Mesodermal cell (in vitro differentiated cells): ENCODE measurements around the gene CLMP.

ENCODE experiments used
- H3K27ac ChIP-seq: 2 replicates; pipeline ENCODE4 v1.7.0; 2013; ENCODE audit warnings: mild to moderate bottlenecking, low read depth, low read length, moderate library complexity; ENCODE audit not compliant: severe bottlenecking
- H3K36me3 ChIP-seq: 2 replicates; pipeline ENCODE4 v1.7.1; 2013; ENCODE audit warnings: mild to moderate bottlenecking, low read length, moderate library complexity; ENCODE audit not compliant: control insufficient read depth, insufficient read depth
- H3K4me1 ChIP-seq: one replicate; pipeline ENCODE4 v1.7.1; 2013; ENCODE audit warnings: mild to moderate bottlenecking, low read length; ENCODE audit not compliant: insufficient read depth, control insufficient read depth, poor library complexity, severe bottlenecking
- H3K4me3 ChIP-seq: 2 replicates; pipeline ENCODE4 v1.7.0; 2013; ENCODE audit warnings: low read length, control low read depth, mild to moderate bottlenecking; ENCODE audit not compliant: insufficient read depth, poor library complexity, severe bottlenecking; ENCODE audit errors: extremely low read depth
- H3K9me3 ChIP-seq: 2 replicates; pipeline ENCODE4 v1.7.1; 2013; ENCODE audit warnings: mild to moderate bottlenecking, low read length, moderate library complexity; ENCODE audit not compliant: control insufficient read depth
- WGBS, 2 experiments: methylation state at CpG; one replicate each; pipeline ENCODE4 v1.1.5; 2013; ENCODE audit warnings: missing lambda C conversion rate in 2 of 2; ENCODE audit not compliant: insufficient coverage in 2 of 2; 5-methylcytosine and 5-hydroxymethylcytosine counted together

Gene CLMP

GRCh38 chr11:123035831-123036230, 159.2 kb downstream of the CLMP start:
- Histone ChIP-seq H3K9me3 (no peaks in the 10 kb centered on the region), H3K4me3 (no peak overlapping the region), H3K36me3 (no peaks in the 10 kb centered on the region), H3K27ac (no peak overlapping the region), H3K4me1 (no peaks in the 10 kb centered on the region)
- WGBS, 2 experiments: 93% methylated on average over 8 to 9 of the region's 10 CpGs

GRCh38 chr11:123034597-123034996, 160.5 kb downstream of the CLMP start:
- Histone ChIP-seq H3K9me3 (no peaks in the 10 kb centered on the region), H3K36me3 (no peaks in the 10 kb centered on the region), H3K4me1 (no peaks in the 10 kb centered on the region), H3K4me3 (no peak overlapping the region), H3K27ac (no peak overlapping the region)
- 69 to 91% methylated on average over 5 to 6 of the region's 6 CpGs for WGBS, 2 experiments

- Histone ChIP-seq H3K27ac (no peak overlapping the region), H3K36me3 (no peaks in the 10 kb centered on the region), H3K4me1 (no peaks in the 10 kb centered on the region), H3K9me3 (no peaks in the 10 kb centered on the region), H3K4me3 (no peak overlapping the region)
- WGBS, 2 experiments: 65 to 70% methylated on average over 4 to 7 of the region's 10 CpGs
These were observed 161.2 kb downstream of the CLMP start for GRCh38 chr11:123033895-123034294.

- Histone ChIP-seq H3K4me3 (no peak overlapping the region), H3K4me1 (no peaks in the 10 kb centered on the region), H3K27ac (no peak overlapping the region), H3K9me3 (no peaks in the 10 kb centered on the region), H3K36me3 (no peaks in the 10 kb centered on the region)
- 73 to 76% methylated on average over 3 to 4 of the region's 4 CpGs for WGBS, 2 experiments
These were observed 164.5 kb downstream of the CLMP start for GRCh38 chr11:123030517-123030916.

GRCh38 chr11:123020968-123021367, 174.1 kb downstream of the CLMP start:
- no peak overlapping the region for H3K27ac ChIP-seq
- no peaks in the 10 kb centered on the region for H3K4me1 ChIP-seq
- 20 to 29% methylated on average over 1 to 2 of the region's 2 CpGs for WGBS, 2 experiments
- H3K9me3 ChIP-seq: no peaks in the 10 kb centered on the region
- no peak overlapping the region for H3K4me3 ChIP-seq
- H3K36me3 ChIP-seq: no peaks in the 10 kb centered on the region
